ENCODE results near the gene INTS6L.

DNA sequence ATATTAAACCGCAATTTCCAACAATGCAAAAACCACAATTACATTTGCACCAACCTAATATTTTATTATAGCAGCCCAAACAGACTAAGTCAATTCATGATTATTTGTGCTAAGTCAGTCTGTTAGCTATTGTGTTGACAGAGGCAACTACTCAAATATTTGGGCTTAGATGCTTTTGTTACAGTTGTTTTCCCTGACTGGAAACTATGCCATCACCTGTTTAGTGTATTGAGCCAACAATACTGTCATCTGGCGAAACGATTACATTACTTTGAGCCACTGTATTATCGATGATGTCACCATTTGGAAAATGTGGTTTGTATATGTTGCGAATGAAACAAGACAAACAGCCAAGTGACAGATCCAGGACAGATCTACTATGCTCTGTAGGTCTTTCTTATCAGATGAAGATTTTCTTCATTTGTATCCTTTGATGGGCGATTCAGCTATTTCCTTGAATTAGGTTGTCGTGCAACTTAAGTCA lies 38.7 kb upstream of the INTS6L start:
- TF ChIP-seq, protein P1, sequence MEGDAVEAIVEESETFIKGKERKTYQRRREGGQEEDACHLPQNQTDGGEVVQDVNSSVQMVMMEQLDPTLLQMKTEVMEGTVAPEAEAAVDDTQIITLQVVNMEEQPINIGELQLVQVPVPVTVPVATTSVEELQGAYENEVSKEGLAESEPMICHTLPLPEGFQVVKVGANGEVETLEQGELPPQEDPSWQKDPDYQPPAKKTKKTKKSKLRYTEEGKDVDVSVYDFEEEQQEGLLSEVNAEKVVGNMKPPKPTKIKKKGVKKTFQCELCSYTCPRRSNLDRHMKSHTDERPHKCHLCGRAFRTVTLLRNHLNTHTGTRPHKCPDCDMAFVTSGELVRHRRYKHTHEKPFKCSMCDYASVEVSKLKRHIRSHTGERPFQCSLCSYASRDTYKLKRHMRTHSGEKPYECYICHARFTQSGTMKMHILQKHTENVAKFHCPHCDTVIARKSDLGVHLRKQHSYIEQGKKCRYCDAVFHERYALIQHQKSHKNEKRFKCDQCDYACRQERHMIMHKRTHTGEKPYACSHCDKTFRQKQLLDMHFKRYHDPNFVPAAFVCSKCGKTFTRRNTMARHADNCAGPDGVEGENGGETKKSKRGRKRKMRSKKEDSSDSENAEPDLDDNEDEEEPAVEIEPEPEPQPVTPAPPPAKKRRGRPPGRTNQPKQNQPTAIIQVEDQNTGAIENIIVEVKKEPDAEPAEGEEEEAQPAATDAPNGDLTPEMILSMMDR (IDR thresholded peaks at IDR 0.05) = no peak
- TF ChIP-seq POLR2A (IDR thresholded peaks at IDR 0.05) = no peak
